PFSK-1 (cell line): ENCODE results near the gene KRTAP12-3.

ENCODE experiments used
- FOXP2 ChIP-seq: optimal IDR thresholded peaks from 2 replicates; pipeline ENCODE3; 2011; ENCODE audit warnings: borderline replicate concordance, control low read depth, inconsistent platforms; ENCODE audit not compliant: insufficient read depth; ENCODE audit errors: extremely low read length, extremely low read depth
- POLR2AphosphoS5 ChIP-seq: IDR thresholded peaks from 2 replicates; pipeline ENCODE4 v1.6.1; 2012; ENCODE audit warnings: low read depth, mild to moderate bottlenecking, control low read depth, low read length, moderate library complexity
- REST ChIP-seq, 2 experiments: IDR thresholded peaks; 2 replicates each; pipeline versions ENCODE4 v1.6.1 to v1.8.0; 2011 to 2012; ENCODE audit warnings: low read depth in 2 of 2, low read length in 2 of 2, control low read depth in 1 of 2, inconsistent platforms in 1 of 2, mild to moderate bottlenecking in 1 of 2, moderate library complexity in 1 of 2; ENCODE audit not compliant: insufficient read depth in 1 of 2
- SIN3A ChIP-seq: IDR thresholded peaks from 2 replicates; pipeline ENCODE4 v1.6.1; 2012; ENCODE audit warnings: mild to moderate bottlenecking, low read length, moderate library complexity, borderline replicate concordance; ENCODE audit not compliant: insufficient read depth
- TAF1 ChIP-seq: IDR thresholded peaks from 2 replicates; pipeline ENCODE4 v1.6.1; 2012; ENCODE audit warnings: low read length, control low read depth, borderline replicate concordance; ENCODE audit not compliant: insufficient read depth

The KRTAP12-3 gene

GRCh38 chr21:44648557-44649311 is 9.0 kb upstream of the KRTAP12-3 start:
- TF ChIP-seq TAF1 (no peak), REST (IDR thresholded peaks at IDR 0.05; ENCODE audit: insufficient read depth in 1 of 2, low read depth in 2 of 2, low read length in 2 of 2) (no peak), FOXP2 (no peak), POLR2AphosphoS5 (no peak), SIN3A (no peak)

GRCh38 chr21:44649521-44650100 is 8.1 kb upstream of the KRTAP12-3 start:
- TF ChIP-seq FOXP2 (no peak), POLR2AphosphoS5 (no peak), SIN3A (no peak), TAF1 (no peak), REST (IDR thresholded peaks at IDR 0.05; ENCODE audit: insufficient read depth in 1 of 2, low read depth in 2 of 2, low read length in 2 of 2) (no peak)

GRCh38 chr21:44650265-44650972 is 7.3 kb upstream of the KRTAP12-3 start:
- TF ChIP-seq FOXP2: no peak
- TF ChIP-seq REST (IDR thresholded peaks at IDR 0.05; ENCODE audit: insufficient read depth in 1 of 2, low read depth in 2 of 2, low read length in 2 of 2): no peak
- no peak for TF ChIP-seq TAF1
- no peak for TF ChIP-seq SIN3A
- TF ChIP-seq POLR2AphosphoS5: no peak

GRCh38 chr21:44650973-44651675 is 6.6 kb upstream of the KRTAP12-3 start:
- no peak for TF ChIP-seq FOXP2
- TF ChIP-seq SIN3A: no peak
- TF ChIP-seq REST (IDR thresholded peaks at IDR 0.05; ENCODE audit: insufficient read depth in 1 of 2, low read depth in 2 of 2, low read length in 2 of 2): no peak
- no peak for TF ChIP-seq TAF1
- TF ChIP-seq POLR2AphosphoS5: no peak
